ENCODE measurements around the gene CAPN8.

Gene CAPN8

GRCh38 chr1:223665592-223666312, at the start of gene CAPN8:
Gene CAPN8, minus strand, starts transcription at chr1:223665701. Its CDS starts 55 bp downstream, at chr1:223665646.
- TF ChIP-seq, protein P1, sequence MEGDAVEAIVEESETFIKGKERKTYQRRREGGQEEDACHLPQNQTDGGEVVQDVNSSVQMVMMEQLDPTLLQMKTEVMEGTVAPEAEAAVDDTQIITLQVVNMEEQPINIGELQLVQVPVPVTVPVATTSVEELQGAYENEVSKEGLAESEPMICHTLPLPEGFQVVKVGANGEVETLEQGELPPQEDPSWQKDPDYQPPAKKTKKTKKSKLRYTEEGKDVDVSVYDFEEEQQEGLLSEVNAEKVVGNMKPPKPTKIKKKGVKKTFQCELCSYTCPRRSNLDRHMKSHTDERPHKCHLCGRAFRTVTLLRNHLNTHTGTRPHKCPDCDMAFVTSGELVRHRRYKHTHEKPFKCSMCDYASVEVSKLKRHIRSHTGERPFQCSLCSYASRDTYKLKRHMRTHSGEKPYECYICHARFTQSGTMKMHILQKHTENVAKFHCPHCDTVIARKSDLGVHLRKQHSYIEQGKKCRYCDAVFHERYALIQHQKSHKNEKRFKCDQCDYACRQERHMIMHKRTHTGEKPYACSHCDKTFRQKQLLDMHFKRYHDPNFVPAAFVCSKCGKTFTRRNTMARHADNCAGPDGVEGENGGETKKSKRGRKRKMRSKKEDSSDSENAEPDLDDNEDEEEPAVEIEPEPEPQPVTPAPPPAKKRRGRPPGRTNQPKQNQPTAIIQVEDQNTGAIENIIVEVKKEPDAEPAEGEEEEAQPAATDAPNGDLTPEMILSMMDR (IDR thresholded peaks at IDR 0.05; ENCODE audit: low read depth, low read length), result no peak
- no peak for DNase-seq (ENCODE audit: extremely low read depth, low read depth)

- DNase-seq (ENCODE audit: extremely low read depth, low read depth), result peak; percentile 74
- TF ChIP-seq, protein P1 (IDR thresholded peaks at IDR 0.05; ENCODE audit: low read depth, low read length), result peak; percentile 20
Observed at GRCh38 chr1:223714849-223715603, 49.5 kb upstream of the CAPN8 start.

DNA sequence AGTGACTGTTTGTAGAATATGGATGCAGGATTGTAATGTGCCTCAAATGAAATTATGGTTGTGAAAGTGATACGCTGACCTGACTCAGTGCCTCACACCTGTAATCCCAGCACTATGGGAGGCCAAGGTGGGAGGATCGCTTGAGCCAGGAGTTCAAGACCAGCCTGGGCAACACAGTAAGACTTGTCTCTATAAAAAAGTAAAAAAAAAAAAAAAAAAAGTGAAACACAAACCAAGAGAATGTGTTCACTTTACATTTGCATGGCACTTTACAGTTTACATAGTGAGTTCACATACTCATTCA, 48.9 kb upstream of the CAPN8 start:
- no peak for DNase-seq (ENCODE audit: extremely low read depth, low read depth)
- TF ChIP-seq, protein P1 (IDR thresholded peaks at IDR 0.05; ENCODE audit: low read depth, low read length), result no peak

- no peak for DNase-seq (ENCODE audit: extremely low read depth, low read depth)
- TF ChIP-seq, protein P1 (IDR thresholded peaks at IDR 0.05; ENCODE audit: low read depth, low read length), result no peak
Observed at GRCh38 chr1:223713546-223714420, 48.3 kb upstream of the CAPN8 start.

GRCh38 chr1:223712850-223713474, 47.5 kb upstream of the CAPN8 start:
- TF ChIP-seq, protein P1 (IDR thresholded peaks at IDR 0.05; ENCODE audit: low read depth, low read length), result no peak
- DNase-seq (ENCODE audit: extremely low read depth, low read depth), result no peak

DNA sequence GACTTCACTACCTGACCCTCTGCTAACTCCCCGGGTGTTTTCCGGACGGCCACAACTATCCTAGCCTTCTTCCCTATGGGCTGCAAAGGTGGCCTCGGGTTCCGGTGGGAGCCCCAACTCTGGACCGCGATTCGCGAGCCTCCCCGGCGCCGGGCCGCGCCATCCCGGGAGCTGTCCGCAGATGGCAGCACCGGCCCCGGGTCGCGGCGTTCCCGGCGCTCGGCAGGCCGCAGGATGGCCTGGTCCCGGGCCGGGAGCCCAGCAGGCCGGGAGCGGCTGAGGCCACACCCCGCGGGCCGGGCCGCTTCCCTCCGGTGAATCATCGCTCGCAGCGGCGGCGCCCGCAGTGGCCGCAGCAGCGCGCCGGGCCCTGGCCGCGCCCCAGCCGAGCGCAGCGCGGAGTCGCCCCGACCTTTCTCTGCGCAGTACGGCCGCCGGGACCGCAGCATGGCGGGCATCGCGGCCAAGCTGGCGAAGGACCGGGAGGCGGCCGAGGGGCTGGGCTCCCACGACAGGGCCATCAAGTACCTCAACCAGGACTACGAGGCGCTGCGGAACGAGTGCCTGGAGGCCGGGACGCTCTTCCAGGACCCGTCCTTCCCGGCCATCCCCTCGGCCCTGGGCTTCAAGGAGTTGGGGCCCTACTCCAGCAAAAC, 46.8 kb upstream of the CAPN8 start, which contains the start of gene CAPN2:
CAPN2 (plus strand) TSS at position 346 of the 656 bp plus-strand sequence; CDS start at position 448, 102 bp downstream.
- DNase-seq (ENCODE audit: extremely low read depth, low read depth), result peak; percentile 75
- TF ChIP-seq, protein P1 (IDR thresholded peaks at IDR 0.05; ENCODE audit: low read depth, low read length), result peak; percentile 52
